ENCODE results near the gene ZNF574.

DNA sequence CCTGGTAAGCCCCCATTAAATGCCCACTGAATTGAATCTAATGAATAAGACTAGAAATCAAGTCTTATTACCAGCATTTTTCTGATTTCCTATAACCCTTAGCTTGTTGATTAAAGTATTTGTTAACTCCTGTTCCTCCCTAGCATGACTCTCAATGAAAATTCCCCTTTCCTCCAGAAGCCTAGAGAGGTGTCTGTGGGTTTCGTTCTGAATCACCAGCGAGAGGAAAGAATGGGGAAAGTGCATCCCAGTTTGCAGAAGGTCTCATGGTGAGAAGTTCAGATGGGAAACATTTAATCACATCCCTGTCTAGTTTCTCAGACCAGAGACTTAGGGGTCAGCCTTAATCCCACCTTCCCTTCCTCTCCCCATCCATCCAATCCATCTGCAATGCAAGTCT is 29.4 kb downstream of the ZNF574 start:
- TF ChIP-seq, protein P1, sequence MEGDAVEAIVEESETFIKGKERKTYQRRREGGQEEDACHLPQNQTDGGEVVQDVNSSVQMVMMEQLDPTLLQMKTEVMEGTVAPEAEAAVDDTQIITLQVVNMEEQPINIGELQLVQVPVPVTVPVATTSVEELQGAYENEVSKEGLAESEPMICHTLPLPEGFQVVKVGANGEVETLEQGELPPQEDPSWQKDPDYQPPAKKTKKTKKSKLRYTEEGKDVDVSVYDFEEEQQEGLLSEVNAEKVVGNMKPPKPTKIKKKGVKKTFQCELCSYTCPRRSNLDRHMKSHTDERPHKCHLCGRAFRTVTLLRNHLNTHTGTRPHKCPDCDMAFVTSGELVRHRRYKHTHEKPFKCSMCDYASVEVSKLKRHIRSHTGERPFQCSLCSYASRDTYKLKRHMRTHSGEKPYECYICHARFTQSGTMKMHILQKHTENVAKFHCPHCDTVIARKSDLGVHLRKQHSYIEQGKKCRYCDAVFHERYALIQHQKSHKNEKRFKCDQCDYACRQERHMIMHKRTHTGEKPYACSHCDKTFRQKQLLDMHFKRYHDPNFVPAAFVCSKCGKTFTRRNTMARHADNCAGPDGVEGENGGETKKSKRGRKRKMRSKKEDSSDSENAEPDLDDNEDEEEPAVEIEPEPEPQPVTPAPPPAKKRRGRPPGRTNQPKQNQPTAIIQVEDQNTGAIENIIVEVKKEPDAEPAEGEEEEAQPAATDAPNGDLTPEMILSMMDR (IDR thresholded peaks at IDR 0.05) = no peak
- TF ChIP-seq SIN3A (IDR thresholded peaks at IDR 0.05; ENCODE audit: borderline replicate concordance, insufficient read depth, low read depth, low read length) (no peak), TCF7L2 (IDR thresholded peaks at IDR 0.05; ENCODE audit: low read depth, low read length) (no peak), POLR2AphosphoS5 (IDR thresholded peaks at IDR 0.05; ENCODE audit: low read depth, low read length) (no peak)
